Gastroesophageal sphincter (tissue), 4 donors: ENCODE data around the gene CREM. TPM values are rescaled to one million over a fixed set of nuclear protein-coding genes. Genes with fewer than 3 reads are reported as not detected.
A peak's percentile ranks its signal among the peaks of the same experiment; 100 is the strongest.

Experiments used
- ATAC-seq: fragments of 150-250 bp; one replicate; pipeline ENCODE4 v1.9.1; 2016; ENCODE audit warnings: mild to moderate bottlenecking, moderate library complexity
- H3K27ac ChIP-seq, 4 donors: fragments of 200-600 bp; sonication (generic) in 3 of 4; 1 replicate in 3 of 4; 2 replicates in 1 of 4; pipeline ENCODE4 v1.5.1; 2016 to 2019
- H3K27me3 ChIP-seq: fragments of 200-600 bp; sonication (generic); one replicate; pipeline ENCODE4 v1.5.1; 2019
- H3K36me3 ChIP-seq, 2 donors: fragments of 200-600 bp; sonication (generic); one replicate each; pipeline ENCODE4 v1.5.1; 2019; ENCODE audit warnings: control low read depth in 1 of 2
- H3K4me1 ChIP-seq, 3 donors: fragments of 200-600 bp; sonication (generic); 1 replicate in 2 of 3; 2 replicates in 1 of 3; pipeline ENCODE4 v1.5.1; 2016 to 2019; ENCODE audit warnings: control low read depth in 2 of 3
- H3K4me3 ChIP-seq, 2 donors: fragments of 200-600 bp; sonication (generic); one replicate each; pipeline ENCODE4 v1.5.1; 2019; ENCODE audit warnings: mild to moderate bottlenecking in 1 of 2, moderate library complexity in 1 of 2
- H3K9me3 ChIP-seq, 3 donors: fragments of 200-600 bp; sonication (generic); one replicate each; pipeline ENCODE4 v1.5.1; 2017 to 2019; ENCODE audit warnings: control low read depth in 2 of 3
- EP300 ChIP-seq: sonication (generic); formaldehyde crosslinking; IDR thresholded peaks from one replicate; pipeline ENCODE4 v1.6.1; 2017; ENCODE audit warnings: antibody characterized with exemption, mild to moderate bottlenecking
- POLR2A ChIP-seq, 2 donors: fragments of 450-650 bp; IDR thresholded peaks; one replicate each; pipeline ENCODE4 v1.6.1; 2017; ENCODE audit warnings: antibody characterized with exemption in 2 of 2, mild to moderate bottlenecking in 2 of 2, moderate library complexity in 1 of 2
- POLR2AphosphoS5 ChIP-seq: sonication (generic); formaldehyde crosslinking; IDR thresholded peaks from one replicate; pipeline ENCODE4 v1.6.1; 2017; ENCODE audit warnings: antibody characterized with exemption
- WGBS, 2 donors: methylation state at CpG; one replicate each; pipeline ENCODE4 v1.1.5; 2018; ENCODE audit warnings: low coverage in 1 of 2; 5-methylcytosine and 5-hydroxymethylcytosine counted together
- total RNA-seq, 4 donors: library from RNA; depleted of rRNA; stranded (reverse); fragments of >200 nt; gene quantifications; one replicate each; pipeline ENCODE4 v1.1.0, GENCODE V29; 2016
- TF ChIP-seq, protein P1 (sequence below), 4 experiments: fragments of 200-600 bp in 2 of 4; fragments of 450-650 bp in 2 of 4; sonication (generic) in 1 of 4; IDR thresholded peaks; one replicate each; pipeline ENCODE4 v1.5.1; 2017 to 2019; ENCODE audit warnings: antibody characterized with exemption in 4 of 4, mild to moderate bottlenecking in 2 of 4, moderate library complexity in 2 of 4

CREM gene
- total RNA-seq, 4 donors from 2014 or later = 37.7 to 78.1 (median 47.1) TPM

DNA sequence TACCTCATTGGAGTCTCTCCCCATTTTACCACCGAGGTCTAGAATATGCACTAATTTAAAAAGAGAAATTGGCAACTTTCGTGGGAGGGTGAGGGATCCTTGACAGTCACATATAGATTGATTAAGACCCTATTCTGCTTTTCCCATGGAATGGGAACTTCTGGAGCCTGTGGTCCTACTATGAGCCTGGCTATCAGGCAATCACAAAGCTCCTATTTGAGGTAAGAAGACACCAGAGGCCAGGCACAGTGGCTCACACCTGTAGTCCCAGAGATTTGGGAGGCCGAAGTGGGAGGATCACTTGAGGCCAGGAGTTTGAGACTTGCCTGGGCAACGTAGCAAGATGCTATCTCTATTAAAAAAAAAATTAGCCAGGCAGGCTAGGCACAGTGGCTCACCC, 105.0 kb downstream of the CREM start:
- Histone ChIP-seq H3K27ac (no peak overlapping the region), H3K4me1 (no peaks in the 10 kb centered on the region), H3K27me3 (no peaks in the 10 kb centered on the region), H3K9me3 (no peaks in the 10 kb centered on the region), H3K36me3 (no peaks in the 10 kb centered on the region), H3K4me3 (no peak overlapping the region)
- no peak for ATAC-seq
- WGBS, 2 donors = 88 to 98% methylated on average over 1 to 4 of the region's 4 CpGs
- TF ChIP-seq EP300 (no peak), POLR2AphosphoS5 (no peak), POLR2A (IDR thresholded peaks at IDR 0.05) (no peak)
- TF ChIP-seq, protein P1, sequence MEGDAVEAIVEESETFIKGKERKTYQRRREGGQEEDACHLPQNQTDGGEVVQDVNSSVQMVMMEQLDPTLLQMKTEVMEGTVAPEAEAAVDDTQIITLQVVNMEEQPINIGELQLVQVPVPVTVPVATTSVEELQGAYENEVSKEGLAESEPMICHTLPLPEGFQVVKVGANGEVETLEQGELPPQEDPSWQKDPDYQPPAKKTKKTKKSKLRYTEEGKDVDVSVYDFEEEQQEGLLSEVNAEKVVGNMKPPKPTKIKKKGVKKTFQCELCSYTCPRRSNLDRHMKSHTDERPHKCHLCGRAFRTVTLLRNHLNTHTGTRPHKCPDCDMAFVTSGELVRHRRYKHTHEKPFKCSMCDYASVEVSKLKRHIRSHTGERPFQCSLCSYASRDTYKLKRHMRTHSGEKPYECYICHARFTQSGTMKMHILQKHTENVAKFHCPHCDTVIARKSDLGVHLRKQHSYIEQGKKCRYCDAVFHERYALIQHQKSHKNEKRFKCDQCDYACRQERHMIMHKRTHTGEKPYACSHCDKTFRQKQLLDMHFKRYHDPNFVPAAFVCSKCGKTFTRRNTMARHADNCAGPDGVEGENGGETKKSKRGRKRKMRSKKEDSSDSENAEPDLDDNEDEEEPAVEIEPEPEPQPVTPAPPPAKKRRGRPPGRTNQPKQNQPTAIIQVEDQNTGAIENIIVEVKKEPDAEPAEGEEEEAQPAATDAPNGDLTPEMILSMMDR (IDR thresholded peaks at IDR 0.05) = no peak

DNA sequence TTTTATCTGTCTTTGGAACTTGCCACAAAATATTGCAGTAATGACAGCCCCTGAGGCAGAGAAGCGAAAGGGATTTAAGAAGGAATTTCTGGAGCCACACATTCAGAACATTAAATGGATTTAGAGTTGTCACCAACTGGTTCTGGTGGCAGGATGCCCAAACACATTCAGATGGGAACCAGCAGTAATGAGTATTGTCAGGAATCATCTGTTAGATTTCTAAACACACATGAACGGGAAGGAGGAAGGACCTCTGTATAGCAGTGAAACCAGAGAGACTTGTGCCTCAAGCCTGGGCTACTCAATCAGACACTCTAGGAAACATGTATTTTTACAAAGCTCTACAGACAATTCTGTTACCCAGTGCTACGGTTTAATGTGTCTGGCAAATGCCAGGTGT, 105.9 kb downstream of the CREM start:
- H3K4me1 ChIP-seq = no peaks in the 10 kb centered on the region
- no peaks in the 10 kb centered on the region for H3K27me3 ChIP-seq
- no peaks in the 10 kb centered on the region for H3K9me3 ChIP-seq
- H3K27ac ChIP-seq = no peak overlapping the region
- TF ChIP-seq EP300 = no peak
- TF ChIP-seq, protein P1 (IDR thresholded peaks at IDR 0.05) = no peak
- no peak for TF ChIP-seq POLR2A (IDR thresholded peaks at IDR 0.05)
- TF ChIP-seq POLR2AphosphoS5 = no peak
- no peaks in the 10 kb centered on the region for H3K36me3 ChIP-seq
- H3K4me3 ChIP-seq = no peak overlapping the region
- WGBS, 2 donors = 70 to 100% methylated on average over 1 to 3 of the region's 3 CpGs
- no peak for ATAC-seq

DNA sequence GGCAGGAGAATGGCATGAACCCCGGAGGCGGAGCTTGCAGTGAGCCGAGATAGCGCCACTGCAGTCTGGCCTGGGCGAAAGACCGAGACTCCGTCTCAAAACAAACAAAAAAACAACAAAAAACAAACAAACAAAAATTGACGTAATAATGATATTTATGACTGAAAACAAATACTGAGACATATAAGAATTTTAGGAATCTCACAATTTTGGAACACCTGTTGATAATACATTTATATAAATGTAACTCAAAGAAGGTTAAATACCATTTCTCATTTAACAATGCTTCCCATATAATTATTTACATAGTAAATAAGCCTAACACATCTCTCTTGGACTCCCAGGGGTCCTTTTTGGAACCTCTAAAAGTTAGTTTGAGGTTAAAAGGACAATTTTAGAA, 107.4 kb downstream of the CREM start:
- Histone ChIP-seq H3K4me1 (no peaks in the 10 kb centered on the region), H3K9me3 (no peaks in the 10 kb centered on the region), H3K36me3 (no peaks in the 10 kb centered on the region), H3K27me3 (no peaks in the 10 kb centered on the region), H3K4me3 (no peak overlapping the region), H3K27ac (no peak overlapping the region)
- TF ChIP-seq POLR2A (IDR thresholded peaks at IDR 0.05) (no peak), EP300 (no peak), POLR2AphosphoS5 (no peak)
- TF ChIP-seq, protein P1 (IDR thresholded peaks at IDR 0.05) = no peak
- no peak for ATAC-seq
- 67 to 97% methylated on average over 1 to 8 of the region's 8 CpGs for WGBS, 2 donors

DNA sequence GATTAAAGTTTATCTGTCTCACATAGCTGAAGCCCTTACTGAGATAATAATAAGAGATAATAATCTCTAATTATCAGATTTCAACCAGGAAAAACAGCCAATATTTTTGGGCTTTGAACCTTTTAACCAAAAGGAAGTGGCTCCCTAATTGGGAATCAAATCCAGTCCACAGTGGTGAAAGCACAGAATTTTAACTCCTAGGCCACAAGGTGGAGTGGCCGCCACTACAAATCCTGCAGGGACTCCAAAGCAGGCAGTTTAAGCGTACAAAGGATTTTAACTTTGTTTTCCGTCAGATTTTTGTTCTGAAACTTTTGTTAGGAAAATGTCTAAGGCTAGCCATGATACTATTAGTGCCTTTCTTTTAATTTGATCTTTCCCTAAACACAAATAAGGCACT, 110.1 kb downstream of the CREM start:
- ATAC-seq = no peak
- no peaks in the 10 kb centered on the region for H3K27me3 ChIP-seq
- no peaks in the 10 kb centered on the region for H3K4me1 ChIP-seq
- no peaks in the 10 kb centered on the region for H3K9me3 ChIP-seq
- H3K4me3 ChIP-seq = no peak overlapping the region
- H3K27ac ChIP-seq = no peak overlapping the region
- H3K36me3 ChIP-seq = no peaks in the 10 kb centered on the region
- TF ChIP-seq, protein P1 (IDR thresholded peaks at IDR 0.05) = peak in 1 of 4 experiments; percentile 10
- TF ChIP-seq POLR2A (IDR thresholded peaks at IDR 0.05) = no peak
- TF ChIP-seq EP300 = no peak
- 54 to 75% methylated on average over 2 to 3 of the region's 3 CpGs for WGBS, 2 donors

DNA sequence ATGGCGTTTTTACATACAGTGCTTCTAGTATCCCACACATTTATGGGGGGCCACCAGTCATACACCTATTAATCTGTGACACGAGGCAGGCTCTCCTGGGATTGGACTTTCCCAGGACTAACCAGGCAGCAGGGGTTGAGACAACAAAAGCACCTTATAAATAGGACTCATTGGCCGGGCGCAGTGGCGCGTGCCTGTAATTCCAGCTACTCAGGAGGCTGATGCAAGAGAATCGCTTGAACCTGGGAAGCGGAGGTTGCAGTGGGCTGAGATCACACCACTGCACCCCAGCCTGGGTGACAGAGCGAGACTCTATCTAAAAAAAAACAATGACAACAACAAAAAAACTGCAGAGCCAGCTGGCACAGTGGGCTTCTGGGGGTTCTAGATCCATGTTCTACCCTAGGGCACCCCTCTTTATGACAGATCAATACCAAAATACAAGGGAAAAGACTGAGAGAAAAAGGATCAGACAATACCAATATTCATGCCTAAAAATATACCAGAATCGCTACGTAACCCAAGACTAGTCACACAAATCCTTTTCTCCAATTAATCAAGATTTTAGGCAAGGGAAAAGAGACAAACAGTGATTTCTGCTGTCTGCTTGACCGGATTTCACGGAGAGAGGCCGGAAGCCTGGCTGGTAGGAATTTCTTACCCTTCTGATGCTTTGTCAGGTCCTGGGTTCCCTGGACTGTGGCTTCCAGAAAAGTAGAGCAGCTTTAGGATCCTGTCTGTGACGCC, 111.3 kb downstream of the CREM start:
- Histone ChIP-seq H3K27ac (no peak overlapping the region), H3K27me3 (peaks cover 5% of the 10 kb centered on the region), H3K9me3 (no peaks in the 10 kb centered on the region), H3K4me1 (no peaks in the 10 kb centered on the region), H3K36me3 (no peaks in the 10 kb centered on the region), H3K4me3 (no peak overlapping the region)
- TF ChIP-seq, protein P1 (IDR thresholded peaks at IDR 0.05) = no peak
- TF ChIP-seq POLR2A (IDR thresholded peaks at IDR 0.05) = no peak
- no peak for TF ChIP-seq POLR2AphosphoS5
- TF ChIP-seq EP300 = no peak
- ATAC-seq = no peak
- 95 to 100% methylated on average over 1 to 8 of the region's 15 CpGs for WGBS, 2 donors
